Suppressor macrophage (primary cell): ENCODE data around the gene EHD1.
"Not testable (repeated sequence)": the region's sequence is repeated elsewhere in the genome, so short reads cannot be mapped to it uniquely, and the experiment has no call there.

ENCODE experiments used
- DNase-seq, 4 experiments: peaks; one replicate each; pipeline ENCODE4 v3.0.0-alpha.2; 2020 to 2022

EHD1 gene

DNA sequence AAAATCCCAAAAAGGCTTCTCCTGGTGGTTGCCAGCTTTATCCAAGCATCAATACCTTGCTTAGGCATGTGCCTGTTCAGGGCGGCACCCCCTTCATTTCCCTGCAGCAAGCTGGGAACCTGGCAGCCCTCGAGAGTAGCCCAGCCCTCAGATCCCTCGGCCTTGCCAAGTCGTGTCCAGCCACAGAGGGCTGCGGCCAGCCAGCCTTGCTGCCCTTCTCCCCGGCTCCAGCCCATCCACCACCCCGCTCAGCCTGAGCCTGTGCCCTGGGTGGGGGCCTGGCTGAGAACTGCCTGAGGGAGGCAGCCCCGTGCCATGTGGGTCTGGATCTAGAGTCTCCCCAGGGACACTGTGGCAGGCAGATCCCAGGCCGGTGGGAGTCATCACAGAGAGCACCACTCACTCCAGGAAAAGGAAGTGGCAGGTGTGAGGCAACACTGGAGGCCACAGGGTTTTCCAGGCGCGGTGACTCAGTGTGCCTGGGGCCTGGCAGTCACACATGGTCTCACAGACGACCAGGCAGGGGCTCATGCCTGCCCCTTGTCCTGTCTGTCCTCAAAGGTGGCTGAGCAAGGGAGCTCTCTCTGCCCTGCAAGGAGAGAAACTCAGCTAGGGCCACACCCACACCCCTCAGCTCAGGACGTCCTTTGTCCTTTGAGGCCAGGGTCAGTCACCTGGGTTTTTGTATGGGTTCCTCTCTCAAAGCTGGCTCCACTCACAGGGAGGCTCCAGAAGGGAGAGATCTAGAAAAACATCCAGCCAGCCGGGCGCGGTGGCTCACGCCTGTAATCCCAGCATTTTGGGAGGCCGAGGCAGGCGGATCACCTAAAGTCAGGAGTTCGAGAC is 21.8 kb downstream of the EHD1 start:
- peak; percentile 87 to 94 (median 90) for DNase-seq

DNA sequence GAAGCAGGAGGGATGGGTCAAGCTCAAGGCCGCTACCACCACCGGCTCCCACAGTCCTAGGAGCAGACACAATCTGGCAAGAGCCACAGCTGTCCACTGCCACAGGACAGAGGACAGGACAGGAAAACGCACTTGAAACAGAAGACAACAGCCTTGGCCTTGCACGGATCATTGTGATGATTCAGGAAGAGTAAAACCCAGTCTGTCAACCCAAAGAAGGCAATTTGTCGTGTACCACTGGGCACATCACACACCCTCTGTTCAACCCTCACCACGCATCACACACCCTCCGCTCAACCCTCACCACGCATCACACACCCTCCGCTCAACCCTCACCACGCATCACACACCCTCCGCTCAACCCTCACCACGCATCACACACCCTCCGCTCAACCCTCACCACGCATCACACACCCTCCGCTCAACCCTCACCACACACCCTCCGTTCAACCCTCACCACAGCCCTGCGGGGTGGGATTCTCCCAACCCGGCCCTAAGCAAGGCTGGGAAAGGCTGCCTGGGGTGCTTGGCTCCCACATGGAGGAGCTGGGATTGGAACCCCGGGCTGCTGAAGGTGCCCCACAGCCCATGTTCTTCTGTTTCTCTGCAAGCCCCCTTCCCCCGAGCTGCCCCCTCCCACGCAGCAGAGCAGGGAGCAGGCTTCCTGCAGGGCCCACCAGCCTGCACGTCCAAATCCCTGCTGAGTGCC is 22.7 kb downstream of the EHD1 start:
- DNase-seq = no peak

DNA sequence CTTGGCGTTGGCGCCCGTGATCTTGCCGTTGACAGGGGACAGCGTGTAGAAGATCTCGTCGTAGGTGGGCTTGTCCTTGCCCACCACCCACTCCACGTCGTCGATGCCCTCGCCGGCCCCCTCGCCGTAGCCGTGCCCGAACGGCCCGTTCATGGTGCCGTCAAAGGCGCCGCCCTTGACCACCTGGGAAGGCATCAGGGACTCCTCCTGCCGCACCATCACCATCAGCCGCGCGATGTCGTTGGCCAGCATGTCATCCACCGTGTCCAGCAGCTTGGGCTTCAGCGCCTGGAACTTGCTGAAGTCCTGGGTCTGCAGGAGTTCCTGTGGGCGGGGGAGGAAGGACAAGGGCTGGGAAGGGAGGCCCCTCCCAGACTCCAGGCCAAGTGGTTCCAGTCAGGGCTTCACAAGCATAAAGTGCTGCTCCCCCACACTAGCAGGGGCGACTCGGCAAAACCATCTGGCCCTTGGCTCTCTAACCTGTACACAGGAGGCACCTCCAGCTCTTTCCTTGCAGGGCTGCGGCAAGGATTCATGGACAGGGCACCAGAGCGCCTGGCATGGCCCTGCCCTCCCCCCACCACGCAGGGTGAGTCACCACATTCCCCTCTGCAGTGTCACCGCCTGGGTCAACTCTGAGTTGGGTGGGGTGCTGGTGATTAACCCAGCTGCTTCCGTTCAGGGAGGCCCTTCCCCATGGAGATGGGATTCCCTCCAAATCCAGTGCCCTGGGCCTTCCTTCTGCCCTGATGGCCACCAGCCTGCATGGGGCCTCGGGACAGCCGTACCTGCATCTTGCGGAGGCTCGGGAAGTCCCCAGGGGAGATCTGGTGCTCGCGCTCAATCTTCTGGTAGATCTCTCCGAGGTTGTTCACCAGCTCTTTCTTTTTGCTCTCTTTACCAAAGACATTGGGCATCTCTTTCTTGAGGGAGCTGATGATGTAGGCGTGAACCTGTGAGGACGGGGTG is 23.6 kb downstream of the EHD1 start:
- peak; percentile 72 to 82 (median 77) for DNase-seq

DNA sequence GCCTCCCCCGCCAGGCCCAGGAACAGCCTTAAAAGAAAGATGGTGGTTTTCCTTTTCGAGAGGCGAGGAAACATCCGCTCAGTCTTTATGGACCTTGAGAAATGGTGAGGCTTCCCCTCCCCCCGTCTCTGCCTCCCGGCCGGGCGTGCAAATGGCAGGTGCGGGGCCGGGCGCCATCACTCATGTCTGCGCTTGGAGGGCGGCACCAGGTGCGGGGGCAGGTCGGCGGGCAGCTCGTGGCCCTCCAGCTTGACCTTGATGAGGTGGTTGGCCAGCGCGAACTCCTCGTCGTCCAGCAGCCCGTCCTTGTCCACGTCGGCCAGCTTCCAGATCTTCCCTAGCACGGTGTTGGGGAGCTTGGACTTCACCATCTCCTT is 24.3 kb downstream of the EHD1 start:
- no peak for DNase-seq

DNA sequence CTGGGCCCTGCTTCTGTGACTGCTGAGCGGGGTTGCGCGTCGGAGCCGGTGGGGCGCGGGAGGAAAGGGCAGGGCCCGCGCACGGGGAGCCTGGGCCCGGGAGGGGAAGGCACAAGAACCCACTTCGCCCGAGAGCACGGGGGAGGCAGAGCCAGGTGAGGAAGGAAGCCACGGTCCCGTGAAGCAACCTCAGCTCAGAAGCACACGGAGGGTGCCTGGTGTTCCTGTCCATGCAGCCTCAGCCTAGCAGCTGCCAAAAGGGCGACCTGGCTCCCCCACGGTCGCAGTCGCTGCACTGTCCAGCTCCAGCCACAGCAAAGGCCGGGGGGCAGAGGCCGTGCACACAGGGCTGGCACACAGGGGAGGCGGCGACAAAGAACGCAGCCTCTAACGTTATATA is 24.7 kb downstream of the EHD1 start:
- DNase-seq = peak in 1 of 4 experiments; percentile 23

DNA sequence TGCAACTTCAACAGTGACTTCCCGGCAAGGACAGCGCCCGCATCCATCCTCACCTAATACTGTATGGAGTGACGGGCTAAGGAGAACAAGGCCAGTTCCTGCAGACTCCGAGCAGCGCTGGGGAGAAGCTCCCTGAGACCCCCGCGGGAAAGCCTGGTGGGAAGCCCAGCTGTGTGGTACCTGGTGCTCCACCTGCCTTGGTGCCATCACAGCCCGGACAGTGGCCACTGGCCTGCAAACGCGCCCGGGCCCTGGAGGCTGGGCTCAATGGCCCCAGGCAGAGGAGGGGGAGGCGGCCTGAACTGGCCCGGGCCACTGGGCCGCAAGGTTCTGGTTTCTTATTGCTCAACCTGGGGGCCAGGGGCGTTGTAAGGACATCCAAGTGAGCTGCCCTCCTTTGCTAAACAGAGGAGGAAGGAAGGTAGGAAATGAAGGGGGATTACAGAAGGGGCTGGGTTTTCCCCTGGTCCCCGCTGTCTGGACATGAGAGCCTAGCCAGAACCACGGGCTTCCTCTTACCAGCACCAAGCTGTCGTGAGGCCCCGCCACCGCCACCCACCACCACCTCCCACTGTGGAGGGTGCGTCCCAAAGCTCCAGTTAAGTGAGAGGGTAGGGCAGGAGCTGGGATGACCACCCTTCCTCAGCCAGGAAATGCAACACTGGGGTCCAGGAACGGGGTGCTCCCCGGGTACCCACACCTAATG is 25.5 kb downstream of the EHD1 start:
- DNase-seq = peak; percentile 52 to 76 (median 66)

DNA sequence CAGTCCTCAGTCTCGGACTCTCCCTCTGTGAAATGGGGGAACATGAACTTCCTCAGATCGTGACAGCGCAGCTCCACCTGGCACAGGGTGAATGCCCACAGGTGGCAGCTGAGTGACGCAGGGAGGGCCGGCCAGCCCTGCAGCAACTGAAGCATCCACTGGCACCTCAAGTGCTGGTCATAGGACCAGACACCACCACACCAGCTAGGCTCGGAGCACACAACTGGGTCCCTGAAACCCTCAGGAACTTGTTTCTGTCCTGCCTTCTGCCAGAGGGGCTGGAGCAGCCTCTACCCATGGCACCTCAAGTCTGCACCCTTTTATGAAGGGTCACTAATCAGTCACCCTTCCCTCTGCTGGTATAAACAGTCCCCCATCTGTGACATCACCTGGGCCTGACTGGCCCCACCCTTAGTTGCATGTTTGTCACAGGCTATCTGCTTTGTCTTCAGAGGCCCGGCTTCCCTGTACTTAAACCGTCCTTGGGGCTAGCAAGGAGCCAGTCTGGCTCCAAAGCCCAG is 26.5 kb downstream of the EHD1 start:
- DNase-seq = no peak

DNA sequence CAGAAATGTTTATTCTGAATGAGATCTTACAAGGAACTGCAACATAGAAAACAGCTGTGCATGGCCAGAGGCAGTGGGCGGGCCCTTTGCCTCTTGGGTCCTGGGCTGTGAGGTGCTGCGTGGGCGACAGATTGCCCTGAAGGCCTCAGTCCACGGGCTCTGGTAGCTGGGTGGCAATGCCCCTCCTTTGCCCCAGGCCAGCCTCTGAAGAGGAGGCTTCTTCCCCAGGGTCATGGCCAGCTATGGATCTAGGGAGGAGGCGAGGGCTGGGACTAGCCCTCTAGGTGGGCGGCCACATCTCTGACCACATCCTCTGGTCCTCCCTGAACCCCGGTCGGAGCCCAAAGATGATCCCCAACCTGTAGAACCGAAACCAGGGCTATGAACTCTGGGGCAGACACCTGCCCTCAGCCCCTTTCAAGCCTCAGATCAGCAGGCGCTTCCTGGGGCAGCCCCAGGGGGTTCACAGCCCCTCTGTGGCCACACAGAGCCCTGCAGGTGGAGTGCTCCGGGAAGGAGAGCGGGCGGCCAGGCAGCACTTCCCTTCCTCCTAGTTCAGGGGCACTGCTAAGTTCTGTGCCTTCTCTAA is 27.3 kb downstream of the EHD1 start:
- peak; percentile 41 to 74 (median 66) for DNase-seq

DNA sequence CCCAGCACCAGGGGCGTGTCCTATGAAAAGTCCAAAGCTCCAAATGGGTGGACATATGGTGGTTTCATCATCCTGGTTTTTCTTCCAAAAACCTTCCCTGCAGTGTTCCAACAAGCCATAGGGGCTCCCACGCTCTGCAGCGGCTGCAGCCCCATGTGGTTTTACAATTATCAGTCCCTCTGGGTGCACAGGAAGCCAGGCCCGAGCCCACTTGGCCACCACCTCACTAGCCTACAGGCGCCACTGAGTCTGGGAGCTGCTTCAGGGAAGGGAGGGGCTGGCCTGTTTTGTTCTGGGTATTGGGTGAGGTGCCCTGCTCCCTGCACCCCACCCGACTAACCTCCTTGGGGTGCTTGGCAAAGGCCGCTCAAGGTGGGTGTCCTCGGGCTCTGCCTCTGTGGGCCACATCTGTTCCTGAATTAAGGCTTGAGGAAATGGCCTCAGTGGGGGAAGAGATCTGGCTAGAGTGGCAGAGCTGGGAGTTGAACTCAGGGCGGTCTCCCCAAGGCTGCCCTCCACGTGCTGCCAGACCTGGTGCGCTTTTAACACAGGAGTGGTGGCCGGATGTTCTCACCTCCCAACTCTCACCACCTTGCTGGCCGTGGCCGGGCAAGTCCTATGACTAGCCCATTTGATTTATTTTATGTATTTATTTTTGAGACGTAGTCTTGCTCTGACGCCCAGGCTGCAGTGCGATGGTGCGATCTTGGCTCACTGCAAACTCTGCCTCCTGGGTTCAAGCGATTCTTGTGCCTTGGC is 28.6 kb downstream of the EHD1 start:
- no peak for DNase-seq

DNA sequence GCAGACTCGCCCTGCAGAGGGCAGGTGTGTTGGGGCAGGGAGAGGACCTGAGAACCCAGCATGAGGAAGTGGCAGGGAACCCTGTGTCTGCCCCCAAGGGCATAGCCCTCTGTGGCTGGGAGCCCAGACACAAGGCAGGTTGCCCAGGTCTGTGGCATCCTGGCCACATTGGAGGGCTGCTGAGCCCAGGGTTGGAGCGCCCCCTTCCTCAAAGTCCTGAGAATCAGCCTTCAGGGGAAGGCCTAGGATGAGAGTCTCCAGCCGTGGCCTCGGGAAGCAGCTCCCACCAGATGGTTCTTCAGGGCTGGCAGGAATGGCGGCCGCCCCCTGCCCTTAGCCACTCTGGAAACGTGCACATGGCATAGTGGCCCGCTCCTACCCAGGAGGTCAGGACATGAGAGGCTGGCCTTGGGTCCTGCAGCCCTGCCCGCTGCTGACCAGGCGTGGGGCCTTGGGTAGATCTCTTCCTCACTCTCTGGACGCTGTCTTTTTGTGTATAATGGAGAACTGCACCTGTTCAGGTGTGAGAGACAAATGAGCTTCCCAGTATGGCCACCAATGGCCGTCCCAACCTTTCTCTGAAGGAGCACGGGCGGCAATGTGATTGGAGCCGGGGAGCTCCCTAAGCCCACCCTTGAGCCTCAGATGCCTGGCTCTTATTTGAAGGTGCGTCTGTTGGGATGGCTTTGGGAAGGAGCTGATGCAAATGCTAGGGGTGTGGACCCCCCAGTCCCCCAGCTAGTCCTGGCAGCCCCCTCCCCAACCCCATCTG is 29.4 kb downstream of the EHD1 start:
- DNase-seq = no peak

DNA sequence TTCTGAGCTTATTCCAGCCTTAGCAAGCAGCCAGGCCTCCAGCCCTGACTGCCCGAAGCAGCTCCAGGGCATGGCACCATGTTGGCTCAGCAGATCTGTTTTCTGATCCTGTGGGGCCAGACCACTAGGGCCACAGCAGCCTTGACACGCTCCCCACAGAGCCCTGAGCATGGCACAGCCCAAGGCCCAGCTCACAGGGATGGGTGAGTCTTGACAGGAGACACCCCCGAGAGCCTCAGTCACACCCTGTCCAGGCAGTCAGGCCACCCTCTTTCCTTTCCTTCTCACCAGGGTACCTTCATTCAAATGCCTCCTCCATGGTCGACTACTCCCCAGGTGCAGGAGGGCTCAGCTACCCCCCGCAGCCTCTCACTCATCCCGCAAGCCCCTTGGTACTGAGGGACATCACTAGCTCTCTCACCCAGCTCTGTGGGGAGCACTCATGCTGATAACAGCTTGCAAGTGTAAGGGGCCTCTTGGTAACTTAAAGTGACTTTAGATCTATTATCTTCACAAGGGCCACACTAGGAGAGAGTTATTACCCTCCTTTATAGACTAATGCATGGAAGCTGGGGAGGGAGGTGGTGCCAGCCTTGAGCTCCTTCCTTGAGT is 30.1 kb downstream of the EHD1 start:
- DNase-seq = no peak

DNA sequence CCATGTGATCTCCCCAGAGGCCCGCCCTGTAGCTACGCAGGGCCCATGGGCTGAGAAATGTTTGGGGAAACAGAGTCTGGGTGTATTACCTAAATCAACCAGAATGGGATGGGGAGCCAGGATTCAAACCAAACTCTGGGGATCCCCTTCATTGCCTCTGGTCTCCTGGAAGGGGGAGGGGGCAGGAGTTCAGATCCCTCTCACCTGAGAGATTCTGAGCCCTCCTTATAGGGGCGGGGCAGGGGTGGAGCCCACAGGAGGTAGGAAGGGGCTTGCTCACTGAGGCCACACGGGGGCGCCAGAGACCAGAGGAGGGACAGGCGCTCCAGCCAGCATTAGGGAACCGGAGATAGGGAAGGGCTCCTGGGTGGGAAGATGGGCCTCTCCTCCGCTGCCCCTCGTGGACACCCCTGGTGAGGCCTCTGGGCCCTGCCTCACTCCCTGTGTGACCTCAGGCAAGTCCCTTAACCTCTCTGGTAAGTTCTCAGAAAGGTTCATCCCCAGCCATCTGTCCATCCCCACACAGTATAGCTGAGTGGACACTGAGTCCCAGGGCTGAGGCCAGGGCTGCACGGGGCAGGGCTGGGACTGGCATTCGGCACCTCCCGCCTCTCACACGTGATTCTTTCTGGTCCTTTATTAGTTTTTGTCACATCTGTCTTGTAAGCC is 31.3 kb downstream of the EHD1 start:
- DNase-seq = peak; percentile 96 to 98 (median 98)

DNA sequence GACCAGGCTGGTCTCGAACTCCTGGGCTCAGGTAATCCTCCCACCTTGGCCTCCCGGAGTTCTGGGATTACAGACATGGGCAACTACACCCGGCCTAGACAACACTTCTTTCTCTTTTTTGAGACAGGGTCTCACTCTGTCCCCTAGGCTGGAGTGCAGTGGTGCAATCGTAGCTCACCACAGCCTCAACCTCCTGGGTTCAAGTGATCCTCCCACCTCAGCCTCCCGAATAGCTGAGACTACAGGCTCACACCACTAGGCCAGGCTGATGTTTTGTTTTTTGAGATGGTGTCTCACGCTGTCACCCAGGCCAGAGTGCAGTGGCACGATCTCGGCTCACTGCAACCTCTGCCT is 32.7 kb downstream of the EHD1 start:
- not testable (repeated sequence) for DNase-seq

DNA sequence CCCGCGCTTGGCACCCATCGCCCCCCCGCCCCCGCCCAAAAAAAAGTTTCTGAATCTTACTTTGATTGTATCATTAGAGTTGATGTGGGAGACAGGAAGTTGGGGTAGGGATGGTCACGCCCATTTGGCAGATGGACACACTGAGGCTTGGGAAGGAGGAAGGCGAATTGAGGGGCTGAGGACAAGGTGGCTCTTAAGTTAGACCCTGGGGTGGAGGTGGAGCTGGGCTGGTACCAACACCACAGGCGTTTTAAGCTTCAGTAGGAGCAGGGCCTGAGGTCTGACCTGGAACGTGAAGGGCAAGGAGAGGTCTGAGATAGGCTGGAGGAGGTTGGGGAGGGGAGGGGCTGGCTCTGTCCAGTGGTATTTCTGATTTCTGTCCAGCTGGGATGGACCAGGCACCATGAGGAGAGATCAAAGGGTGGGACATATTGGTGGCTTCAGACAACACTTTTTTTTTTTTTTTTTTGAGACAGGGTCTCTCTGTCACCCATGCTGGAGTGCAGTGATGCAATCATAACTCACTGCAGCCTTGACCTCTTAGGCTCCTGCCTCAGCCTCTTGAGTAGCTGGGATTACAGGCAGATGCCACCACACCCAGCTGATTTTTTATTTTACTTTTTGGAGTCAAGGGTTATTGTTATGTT is 33.2 kb downstream of the EHD1 start:
- DNase-seq = no peak

DNA sequence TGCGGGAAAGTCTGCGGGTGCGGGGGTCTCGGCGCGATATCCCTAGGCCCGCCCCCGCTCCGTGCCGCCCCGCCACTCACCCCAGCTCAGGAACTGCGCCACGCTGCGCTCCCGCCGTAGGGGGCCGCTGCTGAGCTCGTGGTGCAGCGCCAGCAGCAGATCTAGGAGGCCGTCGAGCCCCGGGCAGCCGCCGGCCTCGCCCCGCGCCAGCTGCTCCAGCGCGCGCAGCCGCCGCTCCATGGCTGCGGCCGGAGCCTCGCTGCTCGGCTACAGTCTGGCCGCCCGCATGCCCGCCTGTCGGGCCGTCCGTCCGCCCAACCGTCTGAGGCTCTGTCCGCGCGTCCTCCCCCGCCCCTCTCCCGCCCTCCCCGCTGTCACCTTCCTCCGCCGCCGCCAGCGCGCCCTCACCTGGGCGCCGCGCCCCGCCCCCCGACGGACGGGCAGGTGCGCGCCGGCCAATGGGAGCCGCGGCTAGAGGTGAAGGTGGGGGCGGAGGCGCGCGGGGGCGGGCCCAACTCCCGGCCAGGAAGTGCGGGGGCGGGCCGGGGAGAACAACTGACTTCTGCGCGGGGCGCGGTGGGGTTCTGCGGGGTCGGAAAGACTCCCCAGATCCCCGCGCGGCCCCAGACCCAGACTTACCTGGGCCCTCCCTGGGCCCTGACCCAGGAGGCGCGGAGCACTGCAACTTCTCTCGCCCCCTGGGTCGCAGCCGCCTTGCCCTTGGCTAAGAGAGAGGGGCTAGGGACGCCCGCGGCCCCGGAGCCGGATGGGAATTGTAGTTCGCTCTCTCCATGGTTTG is 33.9 kb downstream of the EHD1 start, which contains the start of gene CDC42BPG:
Gene CDC42BPG, minus strand, starts transcription at position 324 of the 799 bp plus-strand sequence. Its CDS starts 84 bp downstream, at position 240.
- DNase-seq = peak; percentile 74 to 90 (median 83)

DNA sequence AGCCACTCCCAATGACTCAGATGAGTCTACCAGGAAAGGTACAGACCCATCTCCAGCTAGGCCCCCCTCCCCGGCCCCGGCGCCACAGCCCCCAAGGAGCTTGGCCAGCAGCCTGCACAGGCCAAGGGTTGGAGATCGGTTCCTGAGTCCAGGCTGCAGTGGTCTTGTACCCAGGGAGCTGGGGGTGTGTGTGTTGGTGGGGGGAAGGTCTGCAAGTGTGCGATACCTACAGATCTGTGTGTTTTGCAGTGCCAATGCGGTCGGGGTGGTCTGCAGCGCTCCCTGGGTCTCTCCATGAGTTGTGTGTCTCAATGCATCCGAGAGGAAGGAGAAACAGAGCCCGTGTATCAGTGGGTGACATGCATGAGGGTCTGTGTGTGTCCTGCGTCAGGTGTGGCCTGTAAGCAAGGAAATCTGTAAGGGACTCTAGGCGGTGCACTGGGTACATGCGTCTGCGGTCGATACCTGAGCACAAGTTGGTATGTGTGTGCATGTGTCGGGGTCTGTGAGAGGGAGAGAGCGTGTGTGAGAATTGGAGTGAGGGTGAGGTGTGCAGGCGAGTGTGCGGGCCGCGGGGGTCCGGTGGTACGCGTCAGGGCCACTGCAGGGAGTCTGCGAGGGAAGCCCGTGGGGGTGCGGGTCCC is 34.6 kb downstream of the EHD1 start:
- DNase-seq = no peak
